Measurements from ENCODE around the gene ZNF654.
A peak's percentile ranks its signal among the peaks of the same experiment; 100 is the strongest.
"Not testable (repeated sequence)": the region's sequence is repeated elsewhere in the genome, so short reads cannot be mapped to it uniquely, and the experiment has no call there.

The ZNF654 gene

DNA sequence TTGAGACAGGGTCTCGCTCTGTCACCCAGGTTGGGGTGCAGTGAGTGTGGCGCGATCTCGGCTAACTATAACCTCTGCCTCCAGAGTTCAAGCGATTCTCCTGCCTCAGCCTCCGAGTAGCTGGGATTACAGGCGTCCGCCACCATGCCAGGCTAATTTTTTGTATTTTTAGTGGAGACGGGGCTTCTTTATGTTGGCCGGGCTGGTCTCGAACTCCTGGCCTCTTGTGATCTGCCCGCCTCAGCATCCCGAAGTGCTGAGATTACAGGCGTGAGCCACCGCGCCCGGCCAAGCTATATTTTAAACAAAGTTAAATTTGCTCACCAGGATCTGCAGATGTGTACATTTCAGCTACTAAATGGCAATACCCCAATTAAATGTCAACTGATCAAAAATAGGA lies 89.6 kb downstream of the ZNF654 start:
- DNase-seq: no peak

DNA sequence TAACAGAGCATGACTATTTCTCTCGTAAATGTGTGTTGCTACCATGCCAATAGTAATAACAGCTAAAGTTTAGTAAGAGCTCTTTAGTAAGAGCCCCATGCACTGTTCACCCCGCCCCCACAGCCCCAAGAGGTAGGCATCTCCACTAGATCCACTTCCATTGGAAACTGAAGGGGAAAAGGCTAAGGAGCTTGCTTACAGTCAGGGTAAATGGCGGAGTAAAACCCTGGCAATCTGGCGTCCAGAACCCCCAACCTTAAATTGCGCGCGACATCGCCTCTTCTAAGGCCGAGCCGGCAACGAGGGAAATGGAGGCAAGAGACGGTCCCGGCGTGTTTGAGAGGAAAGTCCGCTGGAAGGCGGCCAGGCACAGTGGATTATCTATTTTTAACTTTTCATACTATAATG lies 90.0 kb downstream of the ZNF654 start:
- peak; percentile 50 for DNase-seq

DNA sequence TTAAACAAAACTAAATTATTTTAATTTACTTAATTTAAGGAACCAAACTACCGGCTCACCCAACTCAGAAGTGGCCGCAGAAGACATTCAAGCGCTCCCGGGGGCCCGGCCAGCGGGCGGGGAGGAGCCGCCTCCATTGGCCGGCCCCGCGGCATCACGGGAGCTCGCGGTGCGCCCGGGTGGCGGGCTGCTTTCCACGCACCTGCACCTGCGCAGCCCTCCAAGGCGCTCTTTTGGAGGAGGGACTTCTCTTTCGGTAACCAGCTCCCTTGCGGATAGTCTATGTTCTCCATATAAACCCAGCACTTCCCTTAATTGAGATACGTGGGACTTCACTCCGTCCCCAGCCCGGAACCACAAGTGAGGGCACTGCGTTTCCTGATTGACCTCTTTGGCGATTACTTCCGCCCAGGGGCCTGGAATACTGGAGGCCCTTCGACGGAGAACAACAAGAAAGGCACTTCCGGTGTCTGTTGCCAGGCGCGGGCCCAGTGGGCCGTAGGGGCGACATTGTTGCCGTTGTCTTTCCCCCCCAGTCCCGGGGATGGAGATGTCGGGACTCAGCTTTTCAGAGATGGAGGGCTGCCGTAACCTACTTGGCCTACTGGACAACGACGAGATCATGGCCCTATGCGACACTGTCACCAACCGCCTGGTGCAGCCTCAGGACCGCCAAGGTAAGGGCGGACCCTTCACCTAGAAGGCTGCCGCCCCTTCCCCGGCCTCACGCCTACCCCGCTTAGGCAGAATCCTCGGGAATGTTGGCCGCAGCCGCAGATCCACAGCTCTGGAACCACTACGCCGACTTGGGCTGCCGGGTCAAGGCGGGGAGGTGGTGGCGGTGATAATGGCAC lies 90.7 kb downstream of the ZNF654 start, which contains the start of gene C3orf38:
C3orf38 (plus strand) TSS at position 451 of the 854 bp plus-strand sequence; CDS start at position 545, 94 bp downstream.
- DNase-seq: peak; percentile 77

DNA sequence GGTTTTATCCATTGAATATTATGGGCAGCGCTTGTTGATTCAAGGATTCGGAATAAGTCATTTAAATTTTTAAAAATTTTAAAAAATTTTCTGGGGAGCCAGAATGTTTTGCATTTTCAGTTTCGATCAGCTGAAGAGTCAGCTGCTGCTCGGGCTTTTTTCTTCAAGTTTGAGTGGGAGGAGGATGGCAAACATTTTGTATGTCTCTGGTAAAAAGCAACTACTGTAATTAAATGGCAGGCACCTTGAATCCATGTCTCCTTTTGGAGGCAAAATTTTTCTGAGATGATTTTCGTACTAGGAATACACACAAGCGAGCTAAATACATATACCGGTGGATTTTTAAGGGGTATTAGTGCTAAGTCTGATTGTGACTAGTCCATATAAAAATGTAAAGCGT lies 91.3 kb downstream of the ZNF654 start:
- DNase-seq: peak; percentile 30

DNA sequence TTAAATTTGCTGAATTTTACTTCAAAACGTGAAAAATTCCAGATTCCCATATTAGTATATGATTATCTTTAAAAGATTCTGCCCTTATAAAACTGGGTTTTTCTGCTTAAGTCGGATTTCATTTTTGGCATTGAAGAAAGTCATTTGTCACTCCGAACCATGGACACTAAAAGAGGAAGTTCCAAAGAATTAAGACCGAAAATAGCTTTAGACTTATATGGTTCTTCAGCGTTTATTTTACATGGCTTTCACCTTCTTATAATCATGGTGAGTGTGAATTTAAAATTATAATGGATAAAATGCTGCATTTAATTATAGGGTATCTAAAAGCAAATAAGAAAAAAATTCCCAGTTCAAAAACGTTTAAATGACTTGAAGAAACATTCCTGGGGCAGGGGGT lies 91.8 kb downstream of the ZNF654 start:
- DNase-seq: no peak

DNA sequence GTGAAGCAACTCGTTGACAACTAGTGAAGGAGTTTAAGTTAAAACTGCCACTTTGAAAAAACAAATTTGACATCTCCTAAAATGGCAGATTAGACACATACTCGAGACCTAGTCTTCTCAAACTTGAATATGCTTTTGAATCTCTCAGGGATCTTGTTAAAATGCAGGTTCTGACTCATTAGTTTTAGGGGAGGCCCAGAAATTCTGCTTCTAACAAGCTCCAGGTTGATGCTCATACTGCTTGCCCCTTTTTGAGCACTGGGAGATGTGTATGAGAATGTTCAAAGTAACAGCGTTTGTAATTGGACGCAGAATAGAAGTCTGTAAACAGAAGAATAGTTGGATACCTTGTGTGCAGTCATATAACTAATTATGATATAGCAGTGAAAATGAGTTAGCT lies 92.3 kb downstream of the ZNF654 start:
- no peak for DNase-seq

DNA sequence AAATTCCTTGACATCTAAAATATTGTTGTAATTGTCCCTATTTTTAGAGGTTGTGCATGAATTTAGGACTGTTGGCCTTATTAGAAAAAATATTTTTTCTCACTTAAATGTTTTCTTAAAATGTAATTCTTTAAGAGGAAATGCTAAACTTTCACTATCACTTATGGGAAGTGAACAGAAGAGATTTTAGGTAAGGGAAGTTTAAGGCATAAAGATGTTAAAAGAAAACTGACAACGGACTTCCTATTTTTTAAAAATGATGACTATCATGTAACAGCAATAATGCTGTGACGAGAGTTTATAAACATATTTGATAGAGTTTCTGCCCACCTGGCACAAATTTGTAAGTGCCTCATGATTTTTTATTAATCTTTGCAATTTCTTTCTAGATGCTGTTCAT lies 93.8 kb downstream of the ZNF654 start:
- DNase-seq: no peak

DNA sequence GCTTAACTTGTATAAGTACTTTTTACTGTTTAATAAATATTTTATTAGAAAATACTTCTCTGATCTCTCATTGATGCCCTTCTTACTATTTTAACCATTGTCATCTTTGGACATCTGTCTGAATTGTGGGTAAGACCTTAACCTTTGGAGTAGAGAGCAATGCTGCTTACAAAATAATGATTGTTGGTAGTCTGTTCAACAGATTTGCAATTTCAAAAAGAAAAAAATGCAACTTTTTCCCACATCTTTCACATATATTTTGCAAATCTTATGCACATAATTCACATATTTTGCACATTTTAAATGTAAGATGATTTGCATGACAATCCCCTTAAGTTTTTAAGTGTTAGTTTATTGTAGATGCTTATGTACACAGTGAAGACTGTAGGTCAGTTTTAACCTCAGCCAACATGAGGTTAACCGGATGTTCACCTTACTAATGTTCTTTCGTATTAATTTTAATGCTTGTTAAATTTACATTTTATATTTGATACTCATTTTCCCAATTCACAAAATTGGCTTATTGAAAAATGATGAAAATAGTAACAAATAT lies 107.4 kb downstream of the ZNF654 start:
- DNase-seq: no peak

DNA sequence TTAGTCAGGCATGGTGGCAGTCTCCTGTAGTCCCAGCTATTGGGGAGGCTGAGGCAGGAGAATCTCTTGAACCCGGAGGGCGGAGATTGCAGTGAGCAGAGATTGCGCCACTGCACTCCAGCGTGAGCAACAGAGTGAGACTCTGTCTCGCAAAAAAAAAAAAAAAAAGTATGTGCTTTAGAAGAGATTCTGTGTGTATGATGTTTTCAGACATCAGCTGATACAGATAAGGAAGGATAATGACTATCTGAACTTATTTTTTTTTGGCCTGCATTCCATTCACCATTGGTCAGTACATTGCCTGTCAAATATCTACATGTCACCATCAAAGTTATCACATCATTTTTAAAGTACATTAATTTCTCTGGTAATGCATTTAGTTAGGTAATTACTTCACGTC lies 108.1 kb downstream of the ZNF654 start:
- DNase-seq: no peak

DNA sequence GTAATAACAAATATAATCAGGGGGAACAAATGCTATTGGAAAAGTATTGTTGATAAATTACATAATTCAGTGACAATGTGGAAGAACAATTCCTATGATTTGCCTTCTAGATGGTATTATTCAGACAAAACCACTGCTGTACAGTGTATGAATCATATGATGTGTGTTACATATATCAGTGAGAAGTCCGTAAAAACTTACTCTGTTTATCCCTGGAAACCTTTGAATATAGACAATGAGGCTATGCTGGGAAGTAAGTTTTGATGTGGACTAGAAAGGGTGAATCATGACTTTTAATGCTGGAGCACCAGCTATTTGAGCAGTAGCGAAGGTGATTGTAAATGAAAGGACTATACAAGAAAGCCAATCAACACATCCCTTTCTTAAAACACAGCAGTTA lies 108.6 kb downstream of the ZNF654 start:
- DNase-seq: no peak

DNA sequence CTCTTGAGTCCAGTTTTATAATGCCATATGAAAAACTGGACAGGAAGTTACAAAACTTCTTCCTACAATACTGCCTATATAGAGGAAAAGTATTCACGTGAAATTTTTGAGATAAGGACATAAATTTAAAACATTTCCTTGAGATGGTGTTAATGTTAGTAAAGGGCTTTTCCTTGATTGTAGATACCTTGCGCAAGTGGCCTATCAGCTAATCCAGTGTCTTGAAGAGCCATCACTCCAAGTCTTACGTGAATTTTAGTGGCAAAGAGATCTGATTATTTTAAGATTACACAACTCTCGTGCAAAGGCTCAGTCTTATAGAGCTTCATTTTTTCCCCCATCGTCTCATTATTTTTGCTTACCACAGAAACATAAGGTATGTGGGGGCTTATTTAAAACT lies 109.1 kb downstream of the ZNF654 start:
- no peak for DNase-seq

DNA sequence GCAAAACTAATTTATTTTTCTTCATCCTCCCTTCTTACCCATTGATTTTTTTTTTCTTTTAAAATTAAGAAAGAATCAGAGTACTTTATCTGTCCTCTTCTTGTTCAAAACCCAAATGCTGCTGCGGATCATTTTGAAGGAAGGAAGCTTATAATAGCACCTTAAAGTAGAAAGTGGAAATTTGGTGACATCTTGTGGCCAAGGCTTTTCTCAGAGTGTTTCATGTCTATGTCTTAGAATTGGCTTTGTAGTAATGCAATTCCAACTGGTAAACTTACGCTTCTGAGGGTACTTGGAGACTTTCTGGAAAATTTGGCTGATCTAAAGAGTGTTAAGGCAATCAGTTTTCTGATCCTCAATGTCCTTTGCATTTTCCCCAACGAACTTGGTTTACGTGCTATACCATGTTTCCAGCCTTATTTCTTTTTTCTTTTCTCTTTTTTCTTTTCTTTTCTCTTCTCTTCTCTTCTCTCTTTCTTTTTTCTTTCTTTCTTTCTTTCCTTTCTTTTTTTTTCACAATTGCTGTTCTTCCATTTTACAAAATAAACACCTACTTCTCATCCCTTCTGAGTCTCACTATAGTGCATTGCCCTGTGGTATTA lies 121.4 kb downstream of the ZNF654 start:
- DNase-seq: no peak

DNA sequence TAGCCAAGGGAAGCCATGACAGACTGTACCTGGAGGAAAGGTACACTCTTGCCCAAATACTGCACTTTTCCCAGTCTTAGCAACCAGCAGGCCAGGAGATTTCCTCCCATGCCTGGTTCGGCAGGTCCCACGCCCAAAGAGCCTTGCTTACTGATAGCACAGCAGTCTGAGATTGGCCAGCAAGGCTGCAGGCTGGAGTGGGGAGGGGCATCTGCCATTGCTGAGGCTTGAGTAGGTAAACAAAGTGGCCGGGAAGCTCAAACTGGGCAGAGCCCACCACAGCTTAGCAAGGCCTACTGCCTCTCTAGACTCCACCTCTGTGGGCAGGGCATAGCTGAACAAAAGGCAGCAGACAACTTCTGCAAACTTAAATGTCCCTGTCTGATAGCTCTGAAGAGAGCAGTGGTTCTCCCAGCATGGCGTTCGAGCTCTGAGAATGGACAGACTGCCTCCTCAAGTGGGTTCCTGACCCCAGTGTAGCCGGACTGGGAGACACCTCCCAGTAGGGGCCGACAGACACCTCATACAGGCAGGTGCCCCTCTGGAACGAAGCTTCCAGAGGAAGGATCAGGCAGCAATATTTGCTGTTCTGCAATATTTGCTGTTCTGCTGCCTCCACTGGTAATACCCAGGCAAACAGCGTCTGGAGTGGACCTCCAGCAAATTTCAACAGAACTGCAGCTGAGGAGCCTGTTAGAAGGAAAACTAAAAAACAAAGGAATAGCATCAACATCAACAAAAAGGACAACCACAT lies 123.3 kb downstream of the ZNF654 start:
- not testable (repeated sequence) for DNase-seq

DNA sequence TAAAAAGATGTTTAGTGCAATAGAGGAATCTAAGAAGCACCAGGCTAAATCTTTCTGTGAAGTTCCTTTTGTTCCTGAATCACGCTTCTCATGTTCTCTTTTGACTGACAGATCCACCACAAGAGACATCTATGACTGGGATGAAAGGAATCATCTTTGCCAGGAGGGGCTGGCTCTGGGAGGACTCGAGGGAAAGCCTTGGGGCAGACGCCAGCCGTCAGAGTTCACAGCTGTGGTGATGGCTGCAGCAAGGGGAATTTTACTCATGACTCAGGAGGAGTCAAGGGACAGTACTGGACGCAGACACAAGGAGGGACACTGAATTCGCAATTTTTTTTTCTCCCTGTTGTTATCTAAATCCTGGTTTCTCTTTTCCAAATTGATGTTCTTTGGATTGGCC lies 129.4 kb downstream of the ZNF654 start:
- no peak for DNase-seq

DNA sequence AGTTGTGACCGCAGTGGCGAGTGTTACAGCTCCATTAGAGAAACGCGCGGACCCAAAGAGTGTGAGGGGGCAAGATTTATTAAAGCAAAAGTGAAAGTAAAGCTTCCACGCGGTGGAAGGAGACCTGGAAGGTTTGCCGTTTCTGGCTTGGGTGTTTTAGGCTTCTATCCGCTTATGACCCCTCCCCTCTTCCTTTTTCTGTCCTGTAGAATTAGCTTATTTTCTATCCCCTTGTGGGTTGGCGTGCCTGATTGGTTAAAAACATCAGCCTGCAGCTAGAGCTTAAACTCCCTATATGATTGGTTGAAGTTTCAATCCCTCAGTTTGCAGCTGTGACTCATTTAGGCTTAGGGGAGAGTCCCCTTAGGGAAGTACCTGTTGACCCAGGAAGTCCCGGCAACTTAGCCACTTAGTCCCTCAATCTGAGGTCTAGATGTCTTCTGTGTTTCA lies 130.3 kb downstream of the ZNF654 start:
- DNase-seq: no peak

DNA sequence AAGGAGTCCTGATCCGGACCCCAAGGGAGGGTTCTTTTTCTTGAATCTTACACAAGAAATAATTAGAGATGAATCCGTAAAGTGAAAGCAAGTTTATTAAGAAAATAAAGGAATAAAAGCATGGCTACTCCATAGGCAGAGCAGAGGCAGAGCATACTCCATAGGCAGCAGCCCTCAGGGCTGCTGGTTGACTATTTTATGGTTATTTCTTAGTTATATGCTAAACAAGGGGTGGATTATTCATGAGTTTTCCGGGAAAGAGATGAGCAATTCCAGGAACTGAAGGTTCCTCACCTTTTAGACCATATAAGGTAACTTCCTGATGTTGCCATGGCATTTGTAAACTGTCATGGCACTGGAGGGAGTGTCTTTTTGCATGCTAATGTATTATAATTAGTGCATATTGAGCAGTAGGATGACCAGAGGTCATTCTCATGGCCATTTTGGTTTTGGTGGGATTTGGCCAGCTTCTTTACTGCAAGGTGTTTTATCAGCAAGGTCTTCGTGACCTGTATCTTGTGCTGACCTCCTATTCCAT lies 132.9 kb downstream of the ZNF654 start:
- no peak for DNase-seq

DNA sequence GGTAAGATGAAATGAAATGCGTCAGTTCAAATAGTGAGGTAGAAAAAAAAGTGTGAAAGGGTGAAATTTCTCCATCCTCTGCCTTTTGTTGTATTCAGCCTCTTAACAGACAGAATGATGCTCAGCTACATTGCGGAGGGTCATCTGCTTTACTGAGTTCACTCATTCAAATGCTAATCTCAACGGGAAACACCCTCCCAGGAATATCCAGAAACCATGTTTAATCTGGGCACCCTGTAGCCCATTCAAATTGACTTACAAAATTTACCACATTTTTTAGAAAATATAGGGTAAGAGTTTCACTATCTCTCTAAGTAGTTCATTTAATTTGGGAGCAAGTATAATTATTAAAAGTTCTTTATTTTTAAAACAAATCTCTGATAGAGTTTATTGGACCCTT lies 133.6 kb downstream of the ZNF654 start:
- no peak for DNase-seq
